CD4-positive, CD25-positive, alpha-beta regulatory T cell (primary cell): ENCODE results near the gene MRPL14. TPM values are rescaled to one million over a fixed set of nuclear protein-coding genes. Genes with fewer than 3 reads are reported as not detected.

Experiments used
- ATAC-seq, 2 donors: fragments of 150-1000 bp; cut with Tn5 transposase; one replicate each; pipeline ENCODE4 v1.10.0; 2021; ENCODE audit warnings: low read depth in 2 of 2, moderate number of reproducible peaks in 2 of 2, moderate library complexity in 1 of 2
- DNase-seq, 3 donors: peaks; one replicate each; pipeline versions ENCODE4 v3.0.0 to v3.0.0-alpha.2; 2012 to 2022; ENCODE audit warnings: mixed read lengths in 1 of 3
- H3K27ac ChIP-seq: one replicate; pipeline ENCODE4 v1.7.0; 2013; ENCODE audit warnings: mild to moderate bottlenecking, low read length; ENCODE audit not compliant: insufficient read depth, poor library complexity, severe bottlenecking
- H3K27me3 ChIP-seq: one replicate; pipeline ENCODE4 v1.7.0; 2013; ENCODE audit warnings: low read length; ENCODE audit not compliant: control insufficient read depth, insufficient read depth
- H3K36me3 ChIP-seq: one replicate; pipeline ENCODE4 v1.7.0; 2013; ENCODE audit warnings: mild to moderate bottlenecking, low read length, moderate library complexity; ENCODE audit not compliant: control insufficient read depth, insufficient read depth
- H3K4me1 ChIP-seq: 2 replicates; pipeline ENCODE4 v1.7.0; 2013; ENCODE audit warnings: mild to moderate bottlenecking, low read length; ENCODE audit not compliant: insufficient read depth, control insufficient read depth, poor library complexity, severe bottlenecking
- H3K4me3 ChIP-seq: one replicate; pipeline ENCODE4 v1.7.0; 2013; ENCODE audit warnings: low read depth, mild to moderate bottlenecking, low read length, moderate library complexity
- H3K9me3 ChIP-seq, 2 experiments: 1 replicate in 1 of 2; 2 replicates in 1 of 2; pipeline ENCODE4 v1.7.0; 2013; ENCODE audit warnings: low read length in 2 of 2, mild to moderate bottlenecking in 1 of 2, moderate library complexity in 1 of 2; ENCODE audit not compliant: control insufficient read depth in 2 of 2
- H3K27ac Mint-ChIP-seq, 3 donors: one replicate each; pipeline ENCODE4 v1.8.0; 2020 to 2022; ENCODE audit warnings: mild to moderate bottlenecking in 3 of 3, mixed read lengths in 3 of 3, moderate library complexity in 2 of 3
- H3K27me3 Mint-ChIP-seq: one replicate; pipeline ENCODE4 v1.8.0; 2022; ENCODE audit warnings: mild to moderate bottlenecking, mixed read lengths
- H3K36me3 Mint-ChIP-seq: one replicate; pipeline ENCODE4 v1.8.0; 2020; ENCODE audit warnings: mixed read lengths
- H3K4me1 Mint-ChIP-seq, 4 donors: one replicate each; pipeline ENCODE4 v1.8.0; 2020 to 2022; ENCODE audit warnings: mixed read lengths in 4 of 4, mild to moderate bottlenecking in 1 of 4
- H3K4me3 Mint-ChIP-seq, 4 donors: one replicate each; pipeline ENCODE4 v1.8.0; 2020 to 2022; ENCODE audit warnings: mild to moderate bottlenecking in 4 of 4, mixed read lengths in 4 of 4, moderate library complexity in 3 of 4
- H3K9me3 Mint-ChIP-seq, 7 donors: one replicate each; pipeline ENCODE4 v1.8.0; 2020 to 2022; ENCODE audit warnings: mixed read lengths in 7 of 7, mild to moderate bottlenecking in 3 of 7, moderate library complexity in 2 of 7
- polyA plus RNA-seq, 4 donors: library from polyadenylated mRNA; unstranded; fragments of 300-500 nt; fragmentation: Illumina TruSeq; gene quantifications; one replicate each; pipeline ENCODE4 v1.2.3, GENCODE V29; 2021
- total RNA-seq: library from RNA; stranded (reverse); gene quantifications from one replicate; pipeline ENCODE4 v1.2.3, GENCODE V29; 2022

MRPL14 gene
- total and polyA plus RNA-seq, 5 donors from 2014 or later, result 11.8 to 101 (median 82.9) TPM

GRCh38 chr6:44074813-44075646, 52.2 kb downstream of the MRPL14 start:
- Histone ChIP-seq H3K27me3 (peaks cover 7% of the 10 kb centered on the region), H3K36me3 (no peaks in the 10 kb centered on the region), H3K9me3 (no peaks in the 10 kb centered on the region), H3K4me3 (peak overlapping the region; percentile 51), H3K27ac (no peak overlapping the region), H3K4me1 (peaks cover 15% of the 10 kb centered on the region)
- Mint-ChIP-seq H3K27me3 (peaks cover 28% of the 10 kb centered on the region), H3K9me3 (no peaks in the 10 kb centered on the region), H3K4me1 (peaks cover 0 to 24% (median 13%) of the 10 kb centered on the region in 4 donors), H3K27ac (no peak overlapping the region), H3K36me3 (no peaks in the 10 kb centered on the region), H3K4me3 (peak overlapping the region in 3 of 4 donors; percentile 23 to 86 (median 81))
- DNase-seq, result no peak
- ATAC-seq, result no peak

GRCh38 chr6:44074439-44074812, 52.8 kb downstream of the MRPL14 start:
- Histone ChIP-seq H3K9me3 (no peaks in the 10 kb centered on the region), H3K27me3 (peaks cover 7% of the 10 kb centered on the region), H3K4me3 (peak overlapping the region; percentile 51), H3K4me1 (peaks cover 15% of the 10 kb centered on the region), H3K27ac (no peak overlapping the region), H3K36me3 (no peaks in the 10 kb centered on the region)
- Mint-ChIP-seq H3K4me1 (peaks cover 0 to 24% (median 13%) of the 10 kb centered on the region in 4 donors), H3K9me3 (no peaks in the 10 kb centered on the region), H3K36me3 (no peaks in the 10 kb centered on the region), H3K27ac (no peak overlapping the region), H3K27me3 (peaks cover 28% of the 10 kb centered on the region), H3K4me3 (peak overlapping the region; percentile 23 to 91 (median 84))
- DNase-seq, result peak; percentile 39 to 68 (median 62)
- ATAC-seq, result peak; percentile 24 to 42

GRCh38 chr6:44073612-44074438, 53.4 kb downstream of the MRPL14 start:
- peak overlapping the region; percentile 55 for H3K4me3 ChIP-seq
- peak overlapping the region in 1 of 3 donors; percentile 67 for H3K27ac Mint-ChIP-seq

GRCh38 chr6:44072959-44073611, 54.2 kb downstream of the MRPL14 start:
- H3K27ac Mint-ChIP-seq, result peak overlapping the region in 1 of 3 donors; percentile 83
- peak overlapping the region; percentile 66 to 93 (median 90) for H3K4me3 Mint-ChIP-seq
- peak; percentile 48 to 76 (median 68) for DNase-seq
- H3K4me1 Mint-ChIP-seq, result peaks cover 0 to 19% (median 12%) of the 10 kb centered on the region in 4 donors
- H3K27me3 Mint-ChIP-seq, result peaks cover 24% of the 10 kb centered on the region
- H3K36me3 Mint-ChIP-seq, result no peaks in the 10 kb centered on the region
- Histone ChIP-seq H3K36me3 (no peaks in the 10 kb centered on the region), H3K4me1 (peaks cover 15% of the 10 kb centered on the region), H3K27me3 (peaks cover 7% of the 10 kb centered on the region), H3K4me3 (peak overlapping the region; percentile 74), H3K9me3 (no peaks in the 10 kb centered on the region), H3K27ac (no peak overlapping the region)
- H3K9me3 Mint-ChIP-seq, result no peaks in the 10 kb centered on the region
- ATAC-seq, result peak; percentile 73 to 74

More at GRCh38 chr6:44073612-44074438, 53.4 kb downstream of the MRPL14 start:
- Mint-ChIP-seq H3K27me3 (peaks cover 24% of the 10 kb centered on the region), H3K4me3 (peak overlapping the region; percentile 23 to 91 (median 86)), H3K36me3 (no peaks in the 10 kb centered on the region), H3K9me3 (no peaks in the 10 kb centered on the region), H3K4me1 (peaks cover 0 to 19% (median 12%) of the 10 kb centered on the region in 4 donors)
- Histone ChIP-seq H3K9me3 (no peaks in the 10 kb centered on the region), H3K27ac (no peak overlapping the region), H3K36me3 (no peaks in the 10 kb centered on the region), H3K4me1 (peaks cover 15% of the 10 kb centered on the region), H3K27me3 (peaks cover 7% of the 10 kb centered on the region)
- DNase-seq (no peak), ATAC-seq (no peak)

GRCh38 chr6:44072452-44072958, 54.7 kb downstream of the MRPL14 start:
- Mint-ChIP-seq H3K4me1 (peaks cover 0 to 19% (median 12%) of the 10 kb centered on the region in 4 donors), H3K4me3 (peak overlapping the region; percentile 66 to 93 (median 90)), H3K36me3 (no peaks in the 10 kb centered on the region), H3K9me3 (no peaks in the 10 kb centered on the region), H3K27me3 (peaks cover 24% of the 10 kb centered on the region), H3K27ac (peak overlapping the region in 1 of 3 donors; percentile 83)
- H3K9me3 ChIP-seq, result no peaks in the 10 kb centered on the region
- no peak overlapping the region for H3K27ac ChIP-seq
- peak overlapping the region; percentile 74 for H3K4me3 ChIP-seq
- H3K27me3 ChIP-seq, result peaks cover 7% of the 10 kb centered on the region
- peaks cover 15% of the 10 kb centered on the region for H3K4me1 ChIP-seq
- no peaks in the 10 kb centered on the region for H3K36me3 ChIP-seq
- ATAC-seq (no peak), DNase-seq (no peak)

GRCh38 chr6:44071670-44072451, 55.4 kb downstream of the MRPL14 start:
- H3K27ac ChIP-seq, result no peak overlapping the region
- Mint-ChIP-seq H3K4me3 (peak overlapping the region; percentile 66 to 79 (median 70)), H3K4me1 (peaks cover 0 to 19% (median 12%) of the 10 kb centered on the region in 4 donors), H3K27me3 (peaks cover 24% of the 10 kb centered on the region), H3K36me3 (no peaks in the 10 kb centered on the region), H3K27ac (no peak overlapping the region), H3K9me3 (no peaks in the 10 kb centered on the region)
- DNase-seq, result no peak
- peaks cover 7% of the 10 kb centered on the region for H3K27me3 ChIP-seq
- H3K36me3 ChIP-seq, result no peaks in the 10 kb centered on the region
- no peak overlapping the region for H3K4me3 ChIP-seq
- no peak for ATAC-seq
- no peaks in the 10 kb centered on the region for H3K9me3 ChIP-seq
- H3K4me1 ChIP-seq, result peaks cover 15% of the 10 kb centered on the region
